Left renal pelvis (tissue), 4 donors: ENCODE results near the gene TBL1X. TPM values are rescaled to one million over a fixed set of nuclear protein-coding genes. Genes with fewer than 3 reads are reported as not detected.

Source experiments
- DNase-seq, 4 donors: peaks; one replicate each; pipeline ENCODE4 v3.0.0-alpha.2; 2013; ENCODE audit warnings: low read depth in 4 of 4, low spot score in 3 of 4
- polyA plus RNA-seq, 4 donors: library from polyadenylated mRNA; unstranded; fragments of 120-200 nt; gene quantifications; one replicate each; pipeline ENCODE4 v1.2.1, GENCODE V29; 2013; ENCODE audit not compliant: insufficient read length in 4 of 4

The TBL1X gene
- polyA plus RNA-seq, 4 donors = 23.2 to 27.4 (median 25.9) TPM

DNA sequence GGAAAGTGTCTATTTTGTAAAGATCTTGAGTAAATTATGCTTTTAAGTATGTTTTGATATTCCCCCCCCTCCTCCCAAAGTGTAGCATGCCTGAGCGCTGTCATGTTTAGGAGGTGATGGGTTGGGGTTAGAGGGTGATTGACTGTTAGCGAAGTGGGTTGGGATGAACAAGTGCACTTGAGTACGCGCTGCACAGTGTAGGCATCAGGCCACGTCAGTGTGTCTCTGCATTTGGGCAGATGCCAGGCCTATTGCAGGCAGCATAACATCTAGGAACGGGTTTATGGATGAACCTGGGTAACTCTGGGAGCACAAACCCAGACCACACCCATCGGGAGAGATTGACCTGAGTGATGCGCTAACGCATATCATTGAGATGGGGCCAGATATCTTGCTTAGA, 111.2 kb downstream of the TBL1X start:
- DNase-seq = no peak

DNA sequence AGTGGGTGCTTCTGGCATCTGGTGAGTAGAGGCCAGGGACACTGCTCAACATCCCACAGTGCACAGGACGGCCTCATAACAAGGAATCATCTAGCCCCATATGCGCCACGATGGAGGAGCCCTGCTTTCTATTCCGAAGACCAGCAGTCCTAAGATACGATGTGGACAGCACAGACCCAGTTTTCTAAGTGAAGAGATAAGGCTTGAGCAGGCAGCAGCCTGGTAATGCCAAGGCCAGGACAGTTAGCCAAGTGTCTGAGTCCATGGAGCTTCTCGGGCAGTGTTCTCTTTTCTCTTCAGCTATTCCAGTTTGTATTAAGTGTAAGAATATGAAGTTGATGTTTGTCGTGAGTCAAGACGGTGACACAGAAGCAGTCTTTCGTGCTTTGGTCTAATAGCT, 112.7 kb downstream of the TBL1X start:
- no peak for DNase-seq

DNA sequence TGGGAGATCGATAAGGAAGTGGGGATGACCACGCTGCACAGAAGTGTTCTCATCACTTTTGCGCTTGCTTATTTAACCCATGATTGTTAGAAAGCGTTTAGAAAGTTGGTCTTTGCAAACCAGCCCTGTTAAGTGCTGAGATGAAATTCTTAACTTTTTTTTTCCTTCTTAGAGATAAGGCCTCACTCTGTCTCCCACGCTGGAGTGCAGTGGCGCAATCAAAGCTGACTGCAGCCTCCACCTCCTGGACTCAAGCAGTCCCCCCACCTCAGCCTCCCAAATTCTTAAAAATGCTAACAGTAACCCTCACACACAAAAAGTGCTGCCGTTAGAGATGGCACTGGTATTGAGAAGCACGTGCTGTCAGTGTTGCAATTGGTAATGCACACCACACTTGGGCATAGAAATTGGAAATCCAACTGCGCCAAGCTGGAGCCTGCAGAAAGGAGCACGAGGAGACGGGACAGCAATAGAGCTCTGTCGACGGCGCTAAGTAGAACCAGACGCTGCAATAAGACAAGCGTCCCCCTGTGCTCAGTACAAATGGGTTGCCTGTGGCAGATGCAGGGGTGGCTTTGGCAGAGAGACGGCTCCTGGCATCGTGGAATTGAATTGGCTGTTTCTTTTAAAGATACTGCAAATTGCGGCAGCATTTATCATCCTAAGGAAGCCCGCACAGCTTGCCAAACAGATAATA, 113.4 kb downstream of the TBL1X start:
- DNase-seq = no peak

DNA sequence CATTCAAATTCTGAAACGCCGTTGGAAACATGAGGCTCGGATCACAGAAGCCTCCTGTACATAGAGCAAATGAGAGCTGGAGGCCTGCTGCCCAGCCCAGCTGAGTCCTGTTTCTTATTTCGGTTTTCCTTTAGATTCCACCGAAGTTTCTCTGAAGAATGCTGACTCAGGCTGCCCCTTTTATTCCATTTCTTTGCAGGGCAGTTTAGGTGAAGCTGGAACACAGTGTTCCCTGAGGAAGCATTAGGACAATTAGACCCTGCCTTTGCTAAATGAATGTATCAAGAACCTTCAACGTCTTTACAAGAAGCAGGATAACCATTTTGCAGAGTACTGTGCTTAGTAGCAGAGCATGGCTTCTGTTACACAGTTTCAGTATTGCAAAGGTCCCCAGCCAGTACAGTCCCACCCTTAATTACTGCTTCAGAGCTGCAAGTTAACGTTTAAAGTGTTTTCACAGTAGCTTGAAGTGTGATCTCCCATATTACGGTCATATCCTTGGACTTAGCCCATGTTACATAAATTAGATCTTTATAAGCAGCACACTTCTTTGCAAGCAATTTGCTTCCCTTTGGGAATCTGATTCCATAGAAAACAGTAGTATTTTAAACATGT, 117.0 kb downstream of the TBL1X start:
- no peak for DNase-seq

DNA sequence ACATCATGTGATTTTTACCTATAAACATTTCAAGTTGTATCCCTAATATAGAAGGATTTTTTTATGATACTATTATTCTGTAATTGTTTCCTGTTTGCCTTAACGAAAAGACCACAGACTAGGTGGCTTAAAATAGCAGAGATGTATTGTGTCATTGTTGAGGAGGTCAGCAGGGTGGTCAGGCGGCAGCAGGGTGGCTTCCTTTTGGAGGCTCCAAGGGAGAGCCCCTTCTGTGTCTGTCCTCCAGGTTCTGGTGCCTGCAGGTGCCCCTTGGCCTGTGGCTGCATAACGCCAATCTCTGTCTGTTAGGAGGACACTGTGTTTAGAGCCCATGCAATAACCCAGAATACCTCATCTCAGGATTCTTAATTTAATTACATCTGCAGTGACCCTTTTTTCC, 118.1 kb downstream of the TBL1X start:
- DNase-seq = no peak

DNA sequence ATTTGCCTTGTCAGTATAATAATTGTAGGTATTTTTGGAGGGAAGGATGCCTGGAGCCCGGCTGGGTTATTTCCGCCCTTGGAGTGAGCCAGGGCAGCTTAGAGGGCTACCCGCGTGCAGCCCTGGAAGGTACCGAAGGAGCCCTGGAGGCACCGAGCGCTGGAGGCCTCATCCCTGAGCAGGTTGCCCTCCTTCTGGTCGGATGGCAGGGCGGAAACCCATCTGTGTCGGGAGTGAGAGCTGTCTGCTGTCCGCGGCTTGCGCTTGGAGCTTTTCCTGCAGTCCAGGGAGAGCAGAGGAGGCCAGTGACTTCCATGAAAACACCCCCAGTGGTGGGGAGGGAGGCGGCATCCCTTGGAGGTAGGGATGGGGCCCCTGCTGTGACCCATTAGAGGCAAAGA, 122.1 kb downstream of the TBL1X start:
- no peak for DNase-seq

DNA sequence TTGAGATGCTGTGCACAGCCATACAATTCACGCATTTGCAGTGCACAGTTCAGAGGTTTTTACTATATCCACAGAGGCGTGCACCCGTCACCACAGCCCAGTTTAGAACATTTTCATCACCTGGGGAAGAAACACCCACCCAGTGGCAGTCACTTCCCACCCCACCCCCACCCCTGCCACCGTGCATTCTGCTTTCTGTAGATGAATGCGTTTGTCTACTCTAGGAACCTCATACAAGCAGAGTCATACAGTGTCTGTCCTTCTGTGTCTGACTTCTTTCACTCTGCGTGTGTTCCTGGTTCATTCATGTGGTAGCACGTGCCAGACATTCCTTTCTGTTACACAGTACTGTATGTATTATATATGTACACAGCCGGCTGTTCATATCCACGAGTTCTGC, 122.8 kb downstream of the TBL1X start:
- no peak for DNase-seq

DNA sequence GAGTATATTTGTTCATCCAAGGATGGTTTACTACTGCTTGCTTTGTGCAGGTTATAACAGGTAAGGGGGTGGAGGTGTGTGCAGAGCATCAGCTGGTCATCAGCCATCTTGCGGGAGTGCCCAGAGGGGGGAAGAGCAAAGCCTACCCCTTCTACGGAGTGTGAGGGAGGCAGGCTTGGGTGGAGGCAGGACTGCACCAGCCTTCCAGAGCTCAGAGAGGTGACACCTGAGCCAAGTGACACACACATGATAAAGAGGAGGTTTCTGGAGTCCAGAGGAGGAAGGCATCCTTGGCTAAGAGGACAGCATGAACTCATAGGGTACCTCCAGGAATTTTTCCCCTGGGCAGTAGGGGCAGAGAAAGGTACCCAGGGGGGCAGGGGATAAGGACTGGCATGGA, 126.6 kb downstream of the TBL1X start:
- DNase-seq = no peak

DNA sequence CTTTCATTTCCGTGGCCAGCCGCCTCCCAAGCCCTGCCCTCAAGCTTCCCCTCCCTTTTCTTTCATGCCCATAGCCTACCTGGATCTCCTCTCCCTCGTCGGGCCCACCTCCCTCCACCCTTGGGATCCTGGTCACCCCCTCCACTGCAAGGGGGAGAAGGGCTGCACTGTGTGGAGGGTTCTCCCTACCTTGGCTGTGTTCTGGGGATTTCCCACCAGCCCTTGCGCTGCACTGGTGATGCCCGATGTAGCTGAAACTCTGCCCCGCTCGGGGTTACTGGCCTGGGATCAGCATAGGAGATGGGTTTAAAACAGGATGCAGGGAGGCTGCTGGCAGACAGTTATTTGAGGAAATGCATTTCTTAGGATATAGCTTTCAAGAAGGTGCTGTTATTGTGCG, 128.9 kb downstream of the TBL1X start:
- no peak for DNase-seq

DNA sequence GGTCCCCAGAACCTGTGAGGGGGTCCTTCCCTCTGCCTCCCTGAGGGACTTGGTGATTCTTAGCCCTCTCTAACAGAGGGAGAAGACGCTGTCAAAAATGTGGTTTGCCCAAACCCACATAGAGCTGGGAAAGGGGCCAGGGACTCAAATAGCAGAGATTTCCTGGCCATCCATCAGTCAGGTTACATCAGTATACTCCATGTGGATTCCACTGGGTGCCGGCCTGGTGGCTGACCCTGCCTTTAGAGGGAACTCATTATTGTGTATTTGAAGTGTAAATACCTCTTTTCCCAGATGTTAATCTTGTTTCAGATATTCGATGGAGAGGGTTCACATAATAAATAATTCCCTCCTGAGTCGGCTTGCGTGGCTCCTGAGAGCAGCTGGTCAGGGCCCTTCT, 130.3 kb downstream of the TBL1X start:
- DNase-seq = no peak

DNA sequence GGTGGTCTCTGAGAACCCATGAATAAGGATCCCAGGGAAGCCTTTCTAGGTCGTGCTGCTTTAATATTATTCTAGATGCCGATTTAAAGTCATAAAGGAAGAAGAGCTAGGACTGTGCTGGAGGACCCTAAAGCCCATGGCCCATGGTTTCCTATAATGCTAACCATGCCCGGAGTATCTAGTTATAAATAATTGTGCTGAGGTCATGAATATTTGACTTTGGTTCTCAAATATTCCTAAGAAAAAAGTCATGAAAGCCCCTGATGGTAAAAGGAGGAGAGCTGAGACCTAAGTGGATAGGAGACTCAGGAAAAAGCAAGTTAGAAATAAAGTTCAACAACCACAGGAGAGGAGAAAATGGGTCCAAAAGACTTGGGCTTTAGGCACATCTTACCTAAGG, 132.0 kb downstream of the TBL1X start:
- no peak for DNase-seq

DNA sequence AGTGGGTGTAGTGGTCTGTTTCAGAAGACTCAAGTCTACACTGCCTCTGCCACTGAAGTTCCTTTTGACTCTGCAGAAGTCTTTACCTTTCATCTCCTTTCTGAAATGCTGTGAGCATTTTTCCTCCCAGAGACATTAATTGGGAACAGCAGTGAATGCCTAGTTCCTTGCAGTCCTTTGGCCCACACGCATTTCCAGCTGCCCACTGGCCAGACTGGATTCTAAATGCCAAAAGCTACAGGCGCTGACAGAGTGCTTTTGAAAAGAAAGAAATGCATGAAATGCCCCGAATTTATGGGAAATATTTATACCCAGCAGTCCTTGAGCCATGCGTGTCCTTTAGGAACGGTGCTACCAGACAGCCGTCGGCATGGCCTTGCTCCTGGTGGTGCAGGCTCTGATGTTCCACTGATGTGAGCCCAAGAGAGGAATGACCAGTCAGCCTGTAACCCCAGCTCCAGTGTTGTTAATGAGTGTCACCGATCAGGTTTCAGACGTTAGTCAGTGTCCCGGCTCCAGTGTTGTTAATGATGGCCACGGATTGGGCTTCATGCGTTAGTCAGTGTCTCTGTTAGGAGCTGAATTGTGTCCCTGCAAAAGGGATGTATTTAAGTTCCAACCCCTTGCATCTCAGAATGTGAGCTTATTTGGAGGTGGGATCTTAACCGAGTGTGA, 132.6 kb downstream of the TBL1X start:
- no peak for DNase-seq

DNA sequence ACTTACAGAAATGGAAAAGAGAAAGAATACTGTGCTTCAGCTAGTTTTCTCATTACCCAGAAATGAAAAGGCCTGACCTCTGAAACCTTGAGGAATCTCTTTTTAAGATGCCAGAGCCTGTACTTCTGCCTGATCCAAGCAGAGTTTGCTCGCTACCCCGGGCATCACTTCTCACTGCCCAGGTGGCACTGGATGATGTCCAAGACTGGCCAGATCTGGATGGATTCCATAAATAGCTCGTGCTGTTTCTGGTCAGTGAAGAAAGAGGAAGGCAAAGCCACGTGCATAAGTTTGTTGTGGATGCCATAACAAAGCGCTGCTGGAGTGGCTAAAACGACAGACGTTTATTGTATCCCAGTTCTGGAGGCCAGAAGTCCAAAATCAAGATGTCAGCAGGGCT, 133.5 kb downstream of the TBL1X start:
- no peak for DNase-seq

DNA sequence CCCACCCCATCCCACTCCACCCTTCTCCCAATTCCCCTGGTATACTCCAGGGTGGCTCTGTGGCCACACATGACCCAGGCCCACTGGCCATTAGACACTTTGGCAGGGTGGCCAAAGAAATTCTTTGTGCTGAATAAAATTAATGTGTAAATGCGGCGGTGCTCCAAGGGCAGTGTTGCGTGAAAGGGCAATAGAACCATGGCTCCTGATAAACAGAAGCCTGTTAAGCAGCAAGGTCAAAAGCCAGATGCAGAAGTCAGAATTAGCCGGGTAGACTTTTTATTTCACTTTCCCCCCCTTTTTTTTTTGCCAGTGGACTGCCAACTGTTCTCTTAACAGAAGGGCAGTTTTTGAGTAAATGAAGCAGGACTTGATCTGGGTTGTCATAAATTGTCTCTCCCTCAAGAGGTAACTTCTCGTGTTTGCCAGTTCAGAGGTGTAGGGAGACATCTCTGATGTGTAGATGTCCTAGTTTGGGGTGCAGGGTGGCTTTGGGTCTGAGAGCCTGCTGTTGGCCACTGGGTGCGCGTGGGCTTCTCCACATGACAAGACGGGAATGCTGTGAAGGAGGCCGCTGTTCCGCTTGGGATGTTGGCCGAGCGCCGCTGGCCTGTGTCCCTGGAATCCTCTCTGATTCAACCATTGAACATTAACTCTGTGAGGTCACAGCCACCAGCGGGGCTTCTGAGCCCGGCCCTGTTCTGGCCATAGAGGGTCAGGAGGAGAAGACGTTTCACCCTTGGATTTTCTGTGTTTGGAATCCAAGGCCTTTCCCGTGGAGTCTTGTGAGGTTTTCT, 139.5 kb downstream of the TBL1X start:
- no peak for DNase-seq

DNA sequence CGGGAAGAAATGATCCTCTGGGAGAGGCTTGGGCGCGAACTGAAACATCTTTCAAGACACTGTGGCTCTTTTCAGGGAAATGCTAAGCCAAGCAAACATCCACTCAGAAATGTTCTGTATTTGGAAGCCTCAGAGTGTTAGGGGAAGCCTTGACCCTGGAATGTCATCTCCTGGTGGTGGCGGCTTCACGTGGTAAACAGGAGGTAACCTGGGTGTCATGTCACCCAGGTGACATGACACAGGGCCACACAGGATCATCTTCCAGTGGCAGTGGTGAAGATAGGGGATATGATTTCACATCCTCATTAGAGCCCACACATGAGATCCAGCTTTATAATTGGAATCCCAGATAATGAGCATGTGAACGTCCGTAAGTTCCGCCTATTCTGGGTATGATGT, 140.0 kb downstream of the TBL1X start:
- DNase-seq = no peak

DNA sequence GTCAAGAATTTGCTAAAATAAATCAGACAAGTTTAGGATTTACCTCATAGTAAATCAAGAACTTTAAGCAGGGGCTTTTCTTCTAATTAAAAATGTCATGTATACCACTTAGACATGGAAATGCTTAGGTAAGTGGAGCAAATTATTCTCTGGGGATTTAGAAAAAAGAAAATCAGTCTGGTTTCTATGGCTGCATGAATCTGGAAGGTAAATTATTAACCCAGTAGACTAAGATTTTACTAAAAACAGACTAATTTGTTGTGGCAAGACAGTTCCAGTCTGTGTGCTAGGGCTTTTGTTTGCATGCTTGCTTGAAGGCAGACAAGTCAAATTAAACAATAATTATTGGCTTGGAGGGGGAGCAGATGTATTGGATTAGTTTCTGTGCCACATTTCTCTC, 140.6 kb downstream of the TBL1X start:
- DNase-seq = no peak

DNA sequence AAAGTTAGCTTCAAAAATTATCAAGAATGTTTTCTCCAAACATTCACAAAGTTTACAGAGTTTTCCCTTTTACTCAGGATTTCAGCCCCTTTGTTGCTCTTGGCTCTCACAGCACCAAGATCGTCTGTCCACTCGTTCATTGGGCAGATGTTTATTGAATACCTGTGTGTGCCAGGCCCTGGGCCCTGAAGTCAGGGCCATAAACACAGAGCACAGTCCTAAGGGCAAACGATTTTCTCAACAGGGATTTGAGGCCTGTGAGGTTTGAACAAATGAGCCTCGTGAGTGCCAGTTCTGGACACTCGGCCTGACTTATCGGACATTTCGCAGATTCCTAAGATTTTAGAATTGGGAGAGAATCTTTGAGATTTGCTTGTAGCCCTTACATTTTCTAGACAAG, 142.1 kb downstream of the TBL1X start:
- DNase-seq = no peak

DNA sequence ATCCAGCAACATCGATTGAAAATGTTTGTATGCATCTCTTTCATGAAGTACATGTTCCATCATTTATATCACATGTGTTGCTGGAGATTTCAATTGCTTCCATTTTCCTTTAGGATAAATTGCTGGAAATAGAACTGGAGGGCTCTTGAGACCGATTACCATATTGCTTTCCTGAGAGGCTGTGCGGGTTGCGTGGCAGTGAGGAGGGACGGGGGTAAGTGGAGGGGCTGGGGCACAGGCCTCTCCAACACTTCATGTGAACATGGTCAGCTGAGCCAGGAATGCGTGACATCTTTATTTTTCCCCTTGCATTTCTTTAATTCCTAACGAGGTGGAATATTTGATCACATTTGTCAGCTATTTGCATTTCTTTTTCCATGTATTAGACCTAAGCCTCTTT, 144.6 kb downstream of the TBL1X start:
- DNase-seq = no peak

DNA sequence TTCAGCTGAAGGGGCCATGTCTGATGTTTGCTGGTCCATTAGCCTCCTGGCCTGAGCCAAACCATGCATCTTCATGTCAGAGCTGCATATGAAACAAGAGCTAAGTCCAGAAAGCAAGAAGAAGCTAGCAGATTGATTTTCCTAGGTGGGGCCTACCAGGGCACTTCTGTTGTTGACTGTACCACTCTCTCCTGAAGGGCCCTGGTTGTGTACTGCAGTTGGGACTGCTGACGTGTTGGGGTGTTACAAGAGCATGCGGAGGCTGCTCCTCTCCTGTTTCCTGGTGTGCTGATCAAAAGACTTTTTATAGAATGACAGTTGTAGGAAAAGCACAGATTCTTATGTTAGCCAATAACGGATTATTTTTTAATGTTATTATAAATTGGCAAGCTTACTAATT, 145.1 kb downstream of the TBL1X start:
- DNase-seq = no peak

DNA sequence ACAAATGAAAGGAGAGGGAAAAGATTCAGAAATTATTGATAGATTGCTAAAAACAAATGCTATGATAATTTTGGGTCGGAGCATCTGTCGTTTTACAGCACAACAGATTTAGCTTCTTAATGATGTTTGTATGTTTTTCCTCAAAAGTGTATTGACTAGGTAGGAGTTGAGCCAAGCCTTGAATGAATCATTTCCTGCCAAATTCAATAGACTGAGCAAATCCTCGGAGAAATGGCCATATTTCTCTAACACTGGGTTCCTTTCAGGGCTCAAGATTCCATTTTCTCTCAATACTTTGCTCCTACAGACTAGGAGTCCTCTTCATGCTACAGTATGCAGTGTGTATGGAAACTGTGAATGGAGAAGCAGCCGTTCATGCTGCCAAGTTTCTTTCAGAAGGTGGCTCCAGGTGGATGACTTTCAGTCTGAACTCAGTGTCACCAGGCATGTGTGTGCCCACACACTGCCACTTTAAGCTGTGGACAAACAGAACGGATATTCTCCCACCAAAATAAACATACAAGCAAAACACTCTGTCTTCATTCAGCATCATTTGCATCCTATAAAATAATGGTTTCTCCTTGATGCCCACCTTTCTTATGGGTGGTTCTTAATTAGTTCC, 146.0 kb downstream of the TBL1X start:
- DNase-seq = no peak
